Measurements from ENCODE around the gene IGFBP7.

The IGFBP7 gene

DNA sequence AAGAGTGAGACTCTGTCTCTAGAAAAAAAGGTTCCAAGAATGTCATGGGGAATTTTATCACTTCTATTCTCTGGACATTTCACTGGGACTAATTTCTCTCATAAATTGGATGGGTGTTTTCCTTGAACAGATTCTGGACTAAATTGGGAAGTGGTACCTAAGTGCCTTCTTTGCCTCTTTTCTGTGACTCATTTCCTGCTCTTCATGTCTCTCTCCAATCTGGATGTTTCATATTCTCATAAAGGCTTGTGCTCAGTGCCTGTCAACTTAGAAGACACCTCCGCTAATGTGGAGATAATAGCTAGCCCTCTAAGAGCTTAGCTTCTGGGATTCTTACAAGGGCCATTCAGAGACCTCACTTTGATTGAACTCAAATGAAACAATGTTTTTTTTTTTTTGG, 38.0 kb upstream of the IGFBP7 start:
- no peak for TF ChIP-seq JUND (IDR thresholded peaks at IDR 0.05; ENCODE audit: low read depth)
- in situ Hi-C loops (cut with HindIII; ENCODE audit: low pct_unique_long_range_greater_than_20kb, low sequenced_read_pairs), result no loop called here
- DNase-seq (ENCODE audit: low read depth in 1 of 2, low spot score in 1 of 2), result no peak

DNA sequence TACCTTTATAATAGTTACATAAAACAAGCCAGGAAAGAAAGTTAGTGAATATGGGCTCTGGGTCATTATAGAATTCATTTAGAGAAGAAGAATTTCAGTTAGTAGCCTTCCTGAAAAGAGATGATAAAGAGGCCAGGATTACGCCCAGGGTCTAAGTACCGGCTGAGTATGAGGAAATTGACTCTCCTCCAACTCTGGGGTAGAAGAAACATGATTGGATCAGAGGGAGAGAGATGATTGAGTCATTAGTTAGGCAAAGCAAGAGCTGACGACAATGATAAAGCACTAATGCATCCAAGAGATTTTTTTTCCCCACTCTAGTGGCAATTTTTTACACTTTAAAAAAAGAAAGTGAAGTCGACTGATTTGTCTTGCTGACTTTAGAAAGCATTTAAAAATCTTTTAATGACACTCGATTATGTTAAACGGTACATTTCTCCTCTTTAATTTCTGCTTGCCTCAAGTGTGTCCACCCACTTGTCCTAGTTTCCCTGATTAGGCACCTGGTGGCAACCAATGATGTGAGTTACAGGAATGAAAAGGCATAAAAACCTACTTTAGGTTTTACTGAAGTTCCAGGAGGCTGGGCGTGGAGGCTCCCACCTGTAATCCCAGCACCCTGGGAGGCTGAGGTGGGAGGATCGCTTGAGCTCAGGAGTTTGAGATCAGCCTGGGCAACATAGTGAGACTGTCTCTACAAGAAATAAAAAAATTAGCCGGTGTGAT, 37.3 kb upstream of the IGFBP7 start:
- no peak for TF ChIP-seq JUND (IDR thresholded peaks at IDR 0.05; ENCODE audit: low read depth)
- in situ Hi-C loops (cut with HindIII; ENCODE audit: low pct_unique_long_range_greater_than_20kb, low sequenced_read_pairs), result no loop called here
- no peak for DNase-seq (ENCODE audit: low read depth in 1 of 2, low spot score in 1 of 2)

DNA sequence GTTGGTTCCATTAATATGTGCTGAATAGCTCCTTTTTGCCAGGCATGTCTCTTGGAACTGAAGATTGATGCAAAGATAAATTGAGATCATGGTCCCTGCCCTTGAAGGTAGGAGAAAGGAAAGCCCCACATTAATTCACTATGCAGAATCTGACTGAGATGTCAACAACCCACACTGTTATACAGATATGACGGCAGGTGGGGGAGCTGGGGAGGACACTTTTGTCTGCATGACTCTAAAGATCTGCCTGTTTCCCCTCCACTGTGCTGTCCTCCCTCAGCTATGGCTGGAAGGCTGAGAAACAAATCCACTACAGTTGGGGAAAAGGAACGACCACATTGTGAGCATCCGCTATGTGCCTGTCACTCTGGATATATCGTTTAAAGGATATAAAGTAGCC, 36.3 kb upstream of the IGFBP7 start:
- in situ Hi-C loops (cut with HindIII; ENCODE audit: low pct_unique_long_range_greater_than_20kb, low sequenced_read_pairs), result no loop called here
- DNase-seq (ENCODE audit: low read depth in 1 of 2, low spot score in 1 of 2), result no peak
- no peak for TF ChIP-seq JUND (IDR thresholded peaks at IDR 0.05; ENCODE audit: low read depth)

DNA sequence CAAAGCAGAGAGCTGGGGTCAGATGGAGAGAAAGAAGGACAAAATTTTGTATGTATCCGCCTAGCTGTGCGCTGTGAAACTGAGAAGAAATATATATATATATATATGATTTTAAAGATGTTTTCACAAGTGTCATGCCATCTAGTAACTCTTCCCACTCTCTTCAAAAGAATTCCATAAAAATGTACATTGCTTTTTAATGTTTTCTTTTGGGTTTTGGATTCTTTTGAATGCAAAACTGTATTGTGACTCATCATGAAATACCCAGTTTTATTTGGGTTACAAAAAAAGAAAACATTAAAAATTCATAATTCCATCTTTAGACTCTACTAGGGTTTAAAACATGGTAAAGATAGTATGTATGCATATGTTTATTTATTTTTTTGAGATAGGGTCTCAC, 34.3 kb upstream of the IGFBP7 start:
- no peak for TF ChIP-seq JUND (IDR thresholded peaks at IDR 0.05; ENCODE audit: low read depth)
- no peak for DNase-seq (ENCODE audit: low read depth in 1 of 2, low spot score in 1 of 2)
- in situ Hi-C loops (cut with HindIII; ENCODE audit: low pct_unique_long_range_greater_than_20kb, low sequenced_read_pairs), result no loop called here

DNA sequence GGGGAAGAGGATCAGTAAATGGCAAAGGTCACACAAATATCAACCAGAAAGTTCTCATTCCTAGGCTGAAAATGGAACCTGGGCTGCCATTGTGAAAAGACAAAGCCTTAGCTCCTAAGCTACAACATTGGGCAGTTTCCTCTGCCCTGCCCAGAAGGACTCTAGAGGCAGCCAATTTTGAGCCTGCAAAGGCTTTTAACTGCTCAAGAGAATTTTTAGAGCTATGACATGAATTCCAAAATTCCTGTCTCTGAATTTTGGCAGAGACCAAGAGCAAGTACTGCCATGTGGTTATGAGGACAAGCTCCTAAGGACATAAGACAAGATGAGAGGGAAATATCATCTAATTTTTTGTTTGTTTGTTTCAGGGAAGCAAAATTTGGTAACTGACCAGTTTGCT, 29.6 kb upstream of the IGFBP7 start:
- in situ Hi-C loops (cut with HindIII; ENCODE audit: low pct_unique_long_range_greater_than_20kb, low sequenced_read_pairs), result no loop called here
- DNase-seq (ENCODE audit: low read depth in 1 of 2, low spot score in 1 of 2), result no peak
- no peak for TF ChIP-seq JUND (IDR thresholded peaks at IDR 0.05; ENCODE audit: low read depth)

DNA sequence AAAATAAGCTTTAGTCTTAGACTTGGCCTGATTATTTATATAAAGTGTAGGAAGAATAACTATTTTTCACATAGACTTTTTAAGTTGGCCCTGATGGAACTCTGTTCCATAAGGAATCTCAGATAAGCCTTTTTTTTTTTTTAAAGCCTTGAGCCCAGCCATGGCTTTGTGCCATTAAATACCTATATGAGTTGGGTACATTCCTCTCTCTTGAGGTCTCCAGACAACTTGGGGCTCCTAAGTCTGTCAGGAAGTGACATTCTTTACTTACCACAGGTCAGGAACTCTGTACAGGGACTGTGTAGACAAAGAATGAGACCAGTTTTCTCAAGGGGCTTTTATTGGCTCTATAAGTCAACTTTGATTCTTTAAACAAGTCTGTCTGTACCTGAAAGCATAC, 27.1 kb upstream of the IGFBP7 start:
- no peak for TF ChIP-seq JUND (IDR thresholded peaks at IDR 0.05; ENCODE audit: low read depth)
- in situ Hi-C loops (cut with HindIII; ENCODE audit: low pct_unique_long_range_greater_than_20kb, low sequenced_read_pairs), result no loop called here
- DNase-seq (ENCODE audit: low read depth in 1 of 2, low spot score in 1 of 2), result no peak

DNA sequence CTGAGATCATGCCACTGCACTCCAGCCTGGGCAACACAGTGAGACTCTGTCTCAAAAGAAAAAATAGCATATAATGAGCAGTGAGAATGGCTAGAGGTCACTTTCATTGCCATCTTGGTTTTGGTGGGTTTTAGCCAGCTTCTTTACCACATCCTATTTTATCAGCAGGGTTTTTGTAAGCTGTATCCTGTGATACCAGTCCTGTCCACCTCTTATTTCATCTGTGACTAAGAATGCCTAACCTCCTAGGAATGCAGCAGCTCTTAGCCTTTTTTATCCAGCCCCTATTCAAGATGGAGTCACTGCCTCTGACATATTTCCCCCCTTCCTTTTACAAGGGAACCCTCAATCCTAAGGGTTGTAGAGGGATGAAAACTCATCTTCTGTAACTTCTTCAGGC, 26.1 kb upstream of the IGFBP7 start:
- TF ChIP-seq JUND (IDR thresholded peaks at IDR 0.05; ENCODE audit: low read depth), result no peak
- no peak for DNase-seq (ENCODE audit: low read depth in 1 of 2, low spot score in 1 of 2)
- in situ Hi-C loops (cut with HindIII; ENCODE audit: low pct_unique_long_range_greater_than_20kb, low sequenced_read_pairs), result no loop called here

DNA sequence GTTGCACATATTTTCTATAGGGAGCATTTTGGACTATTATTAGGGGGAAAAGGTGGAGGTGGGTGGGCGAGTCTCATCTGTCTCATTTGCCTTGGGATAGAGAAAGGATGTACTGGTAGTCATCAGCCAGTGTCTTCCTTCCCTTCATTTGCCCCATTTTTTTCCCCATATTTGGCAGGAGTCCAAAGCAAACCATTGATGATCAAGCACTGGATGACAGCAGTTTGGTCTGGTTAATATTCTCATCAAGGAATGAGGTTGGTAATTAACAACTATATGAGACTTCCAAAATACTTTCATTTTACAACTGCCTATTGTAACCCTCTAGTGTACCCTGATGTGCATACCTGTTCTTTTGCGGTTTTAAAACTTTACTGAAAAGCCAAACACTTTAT, 22.6 kb upstream of the IGFBP7 start:
- in situ Hi-C loops (cut with HindIII; ENCODE audit: low pct_unique_long_range_greater_than_20kb, low sequenced_read_pairs), result no loop called here
- DNase-seq (ENCODE audit: low read depth in 1 of 2, low spot score in 1 of 2), result no peak

DNA sequence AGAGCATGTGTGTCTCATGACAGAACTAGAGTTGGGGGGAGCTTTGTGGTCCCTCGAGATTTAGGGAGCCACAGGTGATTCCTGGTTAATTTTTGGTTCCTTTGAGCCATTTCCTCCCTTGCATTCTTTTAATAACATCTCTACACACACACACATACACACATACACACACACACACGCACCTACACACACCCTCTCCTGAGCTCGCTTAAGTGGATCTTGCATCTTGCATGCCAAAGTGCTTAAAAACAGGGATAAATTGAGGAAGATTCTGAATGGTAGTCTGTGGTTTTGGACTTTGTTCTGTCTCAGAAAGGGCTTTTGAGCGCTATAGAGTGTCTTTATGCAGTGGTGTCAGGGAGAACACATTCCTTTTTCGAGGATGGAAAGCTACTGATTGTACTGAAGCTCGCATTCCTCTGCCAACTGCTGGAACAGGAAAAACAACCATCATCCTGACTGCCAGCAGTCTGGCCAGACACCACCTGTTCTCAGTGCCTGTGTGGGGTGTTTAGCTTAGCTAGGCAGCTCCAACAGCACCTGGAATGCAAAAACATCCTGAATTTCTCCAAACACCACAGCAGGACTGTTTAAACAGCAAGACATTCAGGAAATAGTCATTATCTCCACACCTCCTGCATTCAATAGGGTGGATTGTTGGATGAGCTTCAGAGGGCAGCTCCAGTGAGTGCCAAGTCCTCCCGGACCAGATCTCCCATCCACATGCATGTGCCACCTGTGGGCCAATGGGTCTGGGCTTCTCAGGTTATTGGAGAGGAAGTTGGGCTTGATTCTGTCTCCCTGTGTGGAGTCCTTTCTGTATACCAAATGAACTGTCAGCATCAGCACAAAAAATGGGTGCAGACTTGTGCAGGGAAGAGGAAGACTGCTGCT, 21.9 kb upstream of the IGFBP7 start:
- TF ChIP-seq JUND (IDR thresholded peaks at IDR 0.05; ENCODE audit: low read depth), result no peak
- DNase-seq (ENCODE audit: low read depth in 1 of 2, low spot score in 1 of 2), result peak; percentile 39 to 79
- in situ Hi-C loops (cut with HindIII; ENCODE audit: low pct_unique_long_range_greater_than_20kb, low sequenced_read_pairs), result no loop called here

More for the DNA sequence above, 22.6 kb upstream of the IGFBP7 start:
- no peak for TF ChIP-seq JUND (IDR thresholded peaks at IDR 0.05; ENCODE audit: low read depth)

DNA sequence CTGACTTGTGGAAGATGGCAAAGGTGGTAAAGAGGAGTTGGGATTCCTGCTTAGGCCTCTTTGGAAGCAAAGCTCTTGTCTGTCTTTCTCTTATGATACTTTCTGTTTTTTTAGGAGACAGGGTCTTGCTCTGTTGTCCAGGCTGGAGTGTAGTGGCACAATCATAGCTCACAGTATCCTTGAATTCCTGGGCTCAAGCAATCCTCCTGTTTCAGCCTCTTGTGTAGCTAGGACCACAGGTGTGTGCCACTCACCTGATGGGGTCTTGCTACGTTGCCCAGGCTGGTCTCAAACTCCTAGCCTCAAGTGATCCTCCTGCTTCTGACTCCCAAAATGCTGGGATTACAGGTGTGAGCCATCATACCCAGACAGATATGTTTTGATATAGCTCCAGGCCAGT, 19.3 kb upstream of the IGFBP7 start:
- no peak for DNase-seq (ENCODE audit: low read depth in 1 of 2, low spot score in 1 of 2)
- TF ChIP-seq JUND (IDR thresholded peaks at IDR 0.05; ENCODE audit: low read depth), result no peak
- in situ Hi-C loops (cut with HindIII; ENCODE audit: low pct_unique_long_range_greater_than_20kb, low sequenced_read_pairs), result no loop called here

DNA sequence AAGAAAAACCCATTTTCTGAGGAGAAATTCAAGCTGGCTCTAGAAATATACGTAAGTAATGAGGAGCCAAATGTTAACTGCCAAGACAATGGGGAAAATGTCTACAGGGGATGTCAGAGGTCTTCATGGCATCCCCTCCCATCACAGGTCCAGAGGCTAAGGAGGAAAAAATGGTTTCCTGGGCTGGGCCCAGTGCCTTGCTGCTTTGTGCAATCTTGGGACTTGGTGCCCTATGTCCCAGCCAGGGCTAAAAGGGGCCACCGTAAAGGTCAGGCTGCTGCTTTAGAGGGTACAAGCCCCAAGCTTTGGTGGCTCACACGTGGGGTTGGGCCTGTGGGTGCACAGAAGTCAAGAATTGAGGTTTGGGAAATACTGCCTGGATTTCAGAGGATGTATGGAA, 17.2 kb upstream of the IGFBP7 start:
- in situ Hi-C loops (cut with HindIII; ENCODE audit: low pct_unique_long_range_greater_than_20kb, low sequenced_read_pairs), result no loop called here
- DNase-seq (ENCODE audit: low read depth in 1 of 2, low spot score in 1 of 2), result no peak
- TF ChIP-seq JUND (IDR thresholded peaks at IDR 0.05; ENCODE audit: low read depth), result no peak

DNA sequence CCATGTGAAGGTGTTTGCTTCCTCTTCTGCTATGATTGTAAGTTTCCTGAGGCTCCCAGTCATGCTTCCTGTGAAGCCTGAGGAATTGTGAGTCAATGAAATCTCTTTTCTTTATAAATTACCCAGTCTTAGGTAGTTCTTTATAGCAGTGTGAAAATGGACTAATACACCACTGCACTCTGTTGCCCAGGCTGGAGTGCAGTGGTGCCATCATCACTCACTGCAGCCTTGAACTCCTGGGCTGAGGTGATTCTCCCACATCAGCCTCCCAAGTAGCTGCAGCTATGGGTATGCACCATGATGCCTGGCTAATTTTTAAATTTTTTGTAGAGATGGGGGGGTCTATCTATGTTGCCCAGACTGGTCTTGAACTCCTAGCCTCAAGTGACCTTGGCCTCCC, 15.8 kb upstream of the IGFBP7 start:
- in situ Hi-C loops (cut with HindIII; ENCODE audit: low pct_unique_long_range_greater_than_20kb, low sequenced_read_pairs), result no loop called here

DNA sequence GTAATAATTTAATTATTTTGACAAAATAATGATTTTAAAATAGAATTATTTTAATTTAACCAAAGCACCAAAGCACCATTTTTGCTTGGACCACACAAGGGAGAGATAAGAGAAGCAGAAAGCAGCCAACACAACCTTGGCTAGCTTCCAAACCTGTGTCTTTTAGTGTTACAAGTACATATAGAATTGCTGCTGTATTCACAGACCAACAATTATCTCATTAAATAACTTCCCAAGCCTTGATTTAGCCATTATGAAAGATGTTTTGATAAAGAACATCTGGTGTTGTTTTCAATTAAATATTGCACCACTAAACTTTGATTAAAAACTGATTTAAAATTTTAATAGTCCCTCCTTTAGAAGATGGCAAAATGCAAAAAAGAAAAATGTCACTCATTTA, 14.0 kb upstream of the IGFBP7 start:
- no peak for TF ChIP-seq JUND (IDR thresholded peaks at IDR 0.05; ENCODE audit: low read depth)
- in situ Hi-C loops (cut with HindIII; ENCODE audit: low pct_unique_long_range_greater_than_20kb, low sequenced_read_pairs), result no loop called here

More for the DNA sequence above, 15.8 kb upstream of the IGFBP7 start:
- no peak for TF ChIP-seq JUND (IDR thresholded peaks at IDR 0.05; ENCODE audit: low read depth)
- DNase-seq (ENCODE audit: low read depth in 1 of 2, low spot score in 1 of 2), result no peak

More for the DNA sequence above, 14.0 kb upstream of the IGFBP7 start:
- no peak for DNase-seq (ENCODE audit: low read depth in 1 of 2, low spot score in 1 of 2)

Measured in T47D (cell line).